Colonic mucosa (tissue), 4 donors: ENCODE measurements around the gene SYCP2. TPM values are rescaled to one million over a fixed set of nuclear protein-coding genes. Genes with fewer than 3 reads are reported as not detected.

Experiments
- DNase-seq: peaks from one replicate; pipeline ENCODE4 v3.0.0-alpha.2; 2020
- H3K27ac ChIP-seq: fragments of 200-600 bp; one replicate; pipeline ENCODE4 v1.8.0; 2021
- H3K27me3 ChIP-seq: fragments of 200-600 bp; one replicate; pipeline ENCODE4 v1.8.0; 2021
- H3K36me3 ChIP-seq: fragments of 200-600 bp; one replicate; pipeline ENCODE4 v1.8.0; 2021
- H3K4me1 ChIP-seq: fragments of 200-600 bp; one replicate; pipeline ENCODE4 v1.8.0; 2021; ENCODE audit warnings: mild to moderate bottlenecking
- H3K4me3 ChIP-seq: fragments of 200-600 bp; one replicate; pipeline ENCODE4 v1.8.0; 2021
- H3K9ac ChIP-seq, 2 donors: one replicate each; pipeline ENCODE4 v1.7.0; 2013; ENCODE audit warnings: control low read depth in 2 of 2, low read depth in 2 of 2, low read length in 2 of 2
- H3K9me3 ChIP-seq: fragments of 200-600 bp; one replicate; pipeline ENCODE4 v1.8.0; 2021
- CTCF ChIP-seq: fragments of 200-600 bp; IDR thresholded peaks from one replicate; pipeline ENCODE4 v1.8.0; 2022; ENCODE audit warnings: antibody characterized with exemption, mild to moderate bottlenecking
- intact Hi-C: fragments of 100-400 bp; cut with DNase I; formaldehyde crosslinking; loops from one replicate; pipeline ENCODE4 v1.14.1; 2022
- total RNA-seq, 2 donors: library from RNA; stranded (reverse); fragmentation: NEBNext Ultra II Directional in 1 of 2; extraction: Animal tissue kit (Norgen Biotek cat#: 25700) in 1 of 2; gene quantifications; one replicate each; pipeline ENCODE4 v1.2.1, GENCODE V29; 2021
- donor health status: healthy.
- donor health status: DM: no; HTN: no; CAD: no.
- donor health status: DM: no; HTN: no; CAD: no.

The SYCP2 gene
- total RNA-seq, 2 donors from 2014 or later = 0.74 to 1.1 TPM

- H3K4me3 ChIP-seq = no peak overlapping the region
- H3K27me3 ChIP-seq = no peaks in the 10 kb centered on the region
- intact Hi-C loops = no loop called here
- H3K4me1 ChIP-seq = no peaks in the 10 kb centered on the region
- DNase-seq = no peak
- H3K36me3 ChIP-seq = no peaks in the 10 kb centered on the region
- no peak overlapping the region for H3K9ac ChIP-seq
- no peaks in the 10 kb centered on the region for H3K9me3 ChIP-seq
- H3K27ac ChIP-seq = no peak overlapping the region
- TF ChIP-seq CTCF = no peak
These were observed 11.3 kb upstream of the SYCP2 start for GRCh38 chr20:59944726-59945125.

- TF ChIP-seq CTCF = no peak
- Histone ChIP-seq H3K4me1 (peaks cover 8% of the 10 kb centered on the region), H3K27me3 (no peaks in the 10 kb centered on the region), H3K9ac (no peak overlapping the region), H3K27ac (no peak overlapping the region), H3K4me3 (no peak overlapping the region), H3K36me3 (no peaks in the 10 kb centered on the region), H3K9me3 (no peaks in the 10 kb centered on the region)
- DNase-seq = no peak
- intact Hi-C loops = no loop called here
These were observed 8.8 kb upstream of the SYCP2 start for GRCh38 chr20:59942245-59942644.

- intact Hi-C loops = no loop called here
- Histone ChIP-seq H3K4me1 (peaks cover 8% of the 10 kb centered on the region), H3K27ac (peak overlapping the region; percentile 98), H3K27me3 (no peaks in the 10 kb centered on the region), H3K4me3 (peak overlapping the region; percentile 73), H3K36me3 (no peaks in the 10 kb centered on the region), H3K9me3 (no peaks in the 10 kb centered on the region), H3K9ac (peak overlapping the region; percentile 78 to 86)
- no peak for TF ChIP-seq CTCF
- DNase-seq = no peak
These were observed 7.5 kb upstream of the SYCP2 start for GRCh38 chr20:59940956-59941294.

- Histone ChIP-seq H3K9me3 (no peaks in the 10 kb centered on the region), H3K36me3 (no peaks in the 10 kb centered on the region), H3K9ac (peak within 1 kb of the TSS; percentile 86 to 92), H3K4me1 (peaks cover 8% of the 10 kb centered on the region), H3K4me3 (peak within 1 kb of the TSS; percentile 73), H3K27me3 (no peaks in the 10 kb centered on the region), H3K27ac (peak within 1 kb of the TSS; percentile 98)
- intact Hi-C loops = no loop called here
- no peak for TF ChIP-seq CTCF
- DNase-seq = peak; percentile 98
These were observed 6.9 kb upstream of the SYCP2 start, which contains the start of the genes FAM217B and PPP1R3D for GRCh38 chr20:59940129-59940955. FAM217B (plus strand) TSS chr20:59940389; CDS start chr20:59943944, 3,555 bp downstream. PPP1R3D (minus strand) TSS chr20:59940305; CDS start chr20:59939931, 374 bp downstream.

GRCh38 chr20:59939879-59940128 lies 6.4 kb upstream of the SYCP2 start:
- no peak for DNase-seq
- no peak for TF ChIP-seq CTCF
- Histone ChIP-seq H3K27ac (peak overlapping the region; percentile 98), H3K27me3 (no peaks in the 10 kb centered on the region), H3K4me3 (peak overlapping the region; percentile 73), H3K36me3 (no peaks in the 10 kb centered on the region), H3K9ac (peak overlapping the region; percentile 86 to 92), H3K4me1 (peaks cover 8% of the 10 kb centered on the region), H3K9me3 (no peaks in the 10 kb centered on the region)
- intact Hi-C loops = no loop called here
